ENCODE data around the gene APELA.

Gene APELA

DNA sequence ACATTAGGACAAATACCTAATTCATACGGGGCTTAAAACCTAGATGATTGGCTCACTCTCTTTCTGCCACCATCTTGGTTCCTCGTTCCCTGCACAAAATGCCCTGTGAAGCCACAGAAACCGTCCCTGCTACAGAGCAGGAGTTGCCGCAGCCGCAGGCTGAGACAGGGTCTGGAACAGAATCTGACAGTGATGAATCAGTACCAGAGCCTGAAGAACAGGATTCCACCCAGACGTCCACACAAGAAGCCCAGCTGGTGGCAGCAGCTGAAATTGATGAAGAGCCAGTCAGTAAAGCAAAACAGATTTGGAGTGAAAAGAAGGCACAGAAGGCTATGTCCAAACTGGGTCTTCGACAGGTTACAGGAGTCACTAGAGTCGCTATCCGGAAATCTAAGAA lies 66.2 kb downstream of the APELA start:
- TF ChIP-seq, protein P1, sequence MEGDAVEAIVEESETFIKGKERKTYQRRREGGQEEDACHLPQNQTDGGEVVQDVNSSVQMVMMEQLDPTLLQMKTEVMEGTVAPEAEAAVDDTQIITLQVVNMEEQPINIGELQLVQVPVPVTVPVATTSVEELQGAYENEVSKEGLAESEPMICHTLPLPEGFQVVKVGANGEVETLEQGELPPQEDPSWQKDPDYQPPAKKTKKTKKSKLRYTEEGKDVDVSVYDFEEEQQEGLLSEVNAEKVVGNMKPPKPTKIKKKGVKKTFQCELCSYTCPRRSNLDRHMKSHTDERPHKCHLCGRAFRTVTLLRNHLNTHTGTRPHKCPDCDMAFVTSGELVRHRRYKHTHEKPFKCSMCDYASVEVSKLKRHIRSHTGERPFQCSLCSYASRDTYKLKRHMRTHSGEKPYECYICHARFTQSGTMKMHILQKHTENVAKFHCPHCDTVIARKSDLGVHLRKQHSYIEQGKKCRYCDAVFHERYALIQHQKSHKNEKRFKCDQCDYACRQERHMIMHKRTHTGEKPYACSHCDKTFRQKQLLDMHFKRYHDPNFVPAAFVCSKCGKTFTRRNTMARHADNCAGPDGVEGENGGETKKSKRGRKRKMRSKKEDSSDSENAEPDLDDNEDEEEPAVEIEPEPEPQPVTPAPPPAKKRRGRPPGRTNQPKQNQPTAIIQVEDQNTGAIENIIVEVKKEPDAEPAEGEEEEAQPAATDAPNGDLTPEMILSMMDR (IDR thresholded peaks at IDR 0.05; ENCODE audit: low read depth, low read length) = no peak
- no peak overlapping the region for H3K4me3 ChIP-seq (ENCODE audit: low read depth, low read length)

DNA sequence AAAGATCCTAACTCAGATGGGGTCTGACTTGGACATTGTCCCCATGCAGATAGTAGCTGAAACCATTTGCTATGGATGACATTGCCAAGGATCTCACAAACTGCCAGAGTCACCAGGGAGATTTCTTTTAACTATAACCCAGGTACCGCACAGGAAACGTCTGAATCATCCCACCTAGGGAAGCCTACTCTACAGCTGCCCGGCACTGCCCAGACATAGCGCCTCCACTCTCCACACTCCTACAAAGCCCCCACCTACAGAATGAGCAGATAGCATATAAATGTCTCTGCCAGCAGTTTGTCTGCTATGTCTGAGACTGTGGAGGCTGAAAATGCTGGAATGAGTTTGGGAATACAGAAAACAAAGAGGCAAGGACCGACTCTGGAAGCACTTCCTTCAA lies 68.2 kb downstream of the APELA start:
- TF ChIP-seq, protein P1 (IDR thresholded peaks at IDR 0.05; ENCODE audit: low read depth, low read length) = no peak
- no peak overlapping the region for H3K4me3 ChIP-seq (ENCODE audit: low read depth, low read length)

DNA sequence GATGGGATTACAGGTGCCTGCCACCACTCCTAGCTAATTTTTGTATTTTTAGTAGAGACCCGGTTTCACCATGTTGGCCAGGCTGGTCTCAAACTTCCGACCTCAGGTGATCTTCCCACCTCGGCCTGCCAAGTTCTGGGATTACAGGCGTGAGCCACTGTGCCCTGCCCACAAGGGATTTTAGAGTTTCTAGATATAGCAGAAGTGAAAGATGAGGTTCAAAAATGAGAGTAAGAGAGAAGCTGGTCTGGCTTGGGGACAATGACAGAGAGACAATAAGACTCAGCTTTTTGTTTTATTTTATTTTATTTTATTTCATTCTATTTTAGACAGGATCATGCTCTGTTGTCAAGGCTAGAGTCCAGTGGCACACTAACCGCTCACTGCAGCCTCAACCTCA lies 69.8 kb downstream of the APELA start:
- TF ChIP-seq, protein P1 (IDR thresholded peaks at IDR 0.05; ENCODE audit: low read depth, low read length) = no peak
- no peak overlapping the region for H3K4me3 ChIP-seq (ENCODE audit: low read depth, low read length)
